ENCODE measurements around the gene NATD1. TPM values are rescaled to one million over a fixed set of nuclear protein-coding genes. Genes with fewer than 3 reads are reported as not detected.

NATD1 gene
- total RNA-seq, 5 donors from 2014 or later (not counting 1 experiment from before 2014, with no cell fraction given), result 7.2 to 11.1 (median 9.6) TPM

DNA sequence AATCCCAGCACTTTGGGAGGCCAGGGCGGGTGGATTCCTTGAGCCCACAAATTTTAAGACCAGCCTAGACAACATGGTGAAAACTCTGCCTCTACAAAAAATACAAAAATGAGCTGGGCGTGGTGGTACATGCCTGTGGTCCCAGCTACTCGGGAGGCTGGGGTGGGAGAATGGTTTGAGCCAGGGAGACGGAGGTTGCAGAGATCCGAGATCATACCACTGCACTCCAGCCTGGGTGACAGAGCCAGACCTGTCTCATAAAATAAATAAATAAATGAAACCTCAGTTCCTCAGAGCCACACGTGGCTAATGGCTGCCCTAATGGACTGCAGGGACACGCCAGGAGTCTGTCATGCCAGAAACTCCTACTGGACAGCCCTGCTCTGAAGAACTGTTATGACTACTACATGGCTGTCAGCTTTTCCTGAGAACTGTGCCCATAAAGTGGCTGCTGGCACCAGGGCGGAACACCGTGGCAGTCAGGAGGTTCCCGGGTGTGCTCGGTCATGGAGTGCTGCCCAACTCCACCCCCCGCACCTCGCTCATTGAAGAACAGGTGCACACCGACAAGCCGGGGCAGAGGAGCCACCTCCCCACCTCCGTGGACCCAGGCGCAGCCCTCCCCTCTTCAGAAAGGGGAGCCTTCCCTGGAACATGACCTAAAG, 43.6 kb downstream of the NATD1 start:
- 96% methylated on average over 13 of the region's 17 CpGs for WGBS (ENCODE audit: insufficient coverage)
- Histone ChIP-seq H3K36me3 (ENCODE audit: control insufficient read depth in 2 of 2, extremely low read depth in 1 of 2, insufficient read depth in 1 of 2, low read length in 1 of 2) (peaks cover 5 to 25% of the 10 kb centered on the region in 2 donors), H3K4me3 (ENCODE audit: control insufficient read depth in 1 of 2, extremely low read depth in 1 of 2, low read length in 1 of 2) (no peak overlapping the region), H3K9me3 (no peaks in the 10 kb centered on the region), H3K27me3 (replicated peaks in 1 of 2; ENCODE audit: control insufficient read depth in 2 of 2, extremely low read depth in 1 of 2, insufficient read depth in 2 of 2, low read length in 1 of 2) (no peaks in the 10 kb centered on the region), H3K4me1 (ENCODE audit: control insufficient read depth in 1 of 2, extremely low read depth in 1 of 2, insufficient read depth in 2 of 2, low read length in 2 of 2) (peaks cover 17 to 44% of the 10 kb centered on the region in 2 experiments), H3K27ac (ENCODE audit: low read length) (no peak overlapping the region)
- DNase-seq, result no peak
- CTCF ChIA-PET, result no interaction called here
- POLR2A ChIA-PET, result no interaction called here
- H3K9me3 Mint-ChIP-seq, result no peaks in the 10 kb centered on the region
- no peak for ATAC-seq (replicated peaks in 1 of 4)
- no peak overlapping the region for H3K4me3 Mint-ChIP-seq
- no peaks in the 10 kb centered on the region for H3K27me3 Mint-ChIP-seq
- peaks cover 46 to 67% (median 65%) of the 10 kb centered on the region in 3 donors for H3K4me1 Mint-ChIP-seq
- H3K27ac Mint-ChIP-seq, result no peak overlapping the region
- peaks cover 8% of the 10 kb centered on the region for H3K36me3 Mint-ChIP-seq

DNA sequence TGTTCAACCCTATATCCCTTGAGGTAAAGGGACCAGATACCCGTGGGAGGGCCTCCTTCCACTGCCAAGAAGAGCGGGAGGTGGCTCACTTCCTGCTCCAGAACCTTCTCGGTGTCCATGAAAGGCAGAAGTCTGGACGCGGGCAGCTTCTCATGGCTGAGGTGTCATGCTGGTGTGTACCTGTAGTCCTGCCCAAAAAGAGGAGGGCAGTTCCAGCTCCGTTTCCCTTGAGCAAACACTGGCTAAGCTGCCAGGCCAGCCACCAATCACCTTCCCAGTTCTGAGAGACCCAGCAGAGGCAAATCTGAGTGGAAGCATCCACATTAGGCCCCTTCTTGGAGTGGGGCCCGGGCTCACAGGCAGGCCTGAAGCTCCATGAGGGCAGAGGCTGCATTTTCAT, 44.9 kb downstream of the NATD1 start:
- Mint-ChIP-seq H3K27ac (no peak overlapping the region), H3K9me3 (no peaks in the 10 kb centered on the region), H3K4me1 (peaks cover 49 to 67% (median 66%) of the 10 kb centered on the region in 3 donors), H3K36me3 (peaks cover 8% of the 10 kb centered on the region), H3K27me3 (no peaks in the 10 kb centered on the region), H3K4me3 (no peak overlapping the region)
- DNase-seq, result no peak
- peaks cover 5 to 25% of the 10 kb centered on the region in 2 donors for H3K36me3 ChIP-seq (ENCODE audit: control insufficient read depth in 2 of 2, extremely low read depth in 1 of 2, insufficient read depth in 1 of 2, low read length in 1 of 2)
- H3K4me1 ChIP-seq (ENCODE audit: control insufficient read depth in 1 of 2, extremely low read depth in 1 of 2, insufficient read depth in 2 of 2, low read length in 2 of 2), result peaks cover 16 to 41% of the 10 kb centered on the region in 2 experiments
- ATAC-seq (replicated peaks in 1 of 4), result no peak
- CTCF ChIA-PET, result no interaction called here
- POLR2A ChIA-PET, result no interaction called here
- WGBS (ENCODE audit: insufficient coverage), result 100% methylated on average over 2 of the region's 7 CpGs
- H3K27ac ChIP-seq (ENCODE audit: low read length), result no peak overlapping the region
- H3K27me3 ChIP-seq (replicated peaks in 1 of 2; ENCODE audit: control insufficient read depth in 2 of 2, extremely low read depth in 1 of 2, insufficient read depth in 2 of 2, low read length in 1 of 2), result no peaks in the 10 kb centered on the region
- no peak overlapping the region for H3K4me3 ChIP-seq (ENCODE audit: control insufficient read depth in 1 of 2, extremely low read depth in 1 of 2, low read length in 1 of 2)
- H3K9me3 ChIP-seq, result no peaks in the 10 kb centered on the region

DNA sequence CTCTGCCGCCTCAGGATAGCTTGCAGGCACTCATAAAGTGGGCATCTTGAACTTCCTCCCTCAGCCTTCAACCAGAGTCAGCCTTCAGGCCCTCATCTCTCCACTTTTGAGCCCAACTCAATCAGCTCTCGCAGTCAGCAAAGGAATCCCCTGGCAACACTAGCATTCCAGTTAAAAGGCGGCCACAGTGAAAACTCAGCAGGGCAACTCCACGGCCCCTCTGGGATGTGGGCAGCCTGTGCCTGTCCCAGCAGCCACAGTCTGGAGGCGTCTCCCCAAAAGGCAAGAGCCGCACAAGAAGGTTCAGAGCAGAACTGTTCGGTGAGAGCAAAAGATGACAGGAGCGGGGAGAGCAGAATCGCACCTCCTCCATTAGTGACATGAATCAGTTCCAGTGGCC, 48.3 kb downstream of the NATD1 start:
- DNase-seq (no peak), ATAC-seq (replicated peaks in 1 of 4) (no peak)
- H3K27ac ChIP-seq (ENCODE audit: low read length), result no peak overlapping the region
- Mint-ChIP-seq H3K27ac (peak overlapping the region in 1 of 2 donors; percentile 39), H3K27me3 (no peaks in the 10 kb centered on the region), H3K4me1 (peaks cover 35 to 53% (median 48%) of the 10 kb centered on the region in 3 donors), H3K4me3 (no peak overlapping the region), H3K9me3 (no peaks in the 10 kb centered on the region), H3K36me3 (peaks cover 3% of the 10 kb centered on the region)
- no peaks in the 10 kb centered on the region for H3K9me3 ChIP-seq
- H3K4me1 ChIP-seq (ENCODE audit: control insufficient read depth in 1 of 2, extremely low read depth in 1 of 2, insufficient read depth in 2 of 2, low read length in 2 of 2), result peaks cover 0 to 20% of the 10 kb centered on the region in 2 experiments
- ChIA-PET POLR2A (no interaction called here), CTCF (no interaction called here)
- WGBS (ENCODE audit: insufficient coverage), result 91% methylated on average over 8 of the region's 9 CpGs
- no peak overlapping the region for H3K4me3 ChIP-seq (ENCODE audit: control insufficient read depth in 1 of 2, extremely low read depth in 1 of 2, low read length in 1 of 2)
- H3K36me3 ChIP-seq (ENCODE audit: control insufficient read depth in 2 of 2, extremely low read depth in 1 of 2, insufficient read depth in 1 of 2, low read length in 1 of 2), result peaks cover 5 to 29% of the 10 kb centered on the region in 2 donors
- no peaks in the 10 kb centered on the region for H3K27me3 ChIP-seq (replicated peaks in 1 of 2; ENCODE audit: control insufficient read depth in 2 of 2, extremely low read depth in 1 of 2, insufficient read depth in 2 of 2, low read length in 1 of 2)

DNA sequence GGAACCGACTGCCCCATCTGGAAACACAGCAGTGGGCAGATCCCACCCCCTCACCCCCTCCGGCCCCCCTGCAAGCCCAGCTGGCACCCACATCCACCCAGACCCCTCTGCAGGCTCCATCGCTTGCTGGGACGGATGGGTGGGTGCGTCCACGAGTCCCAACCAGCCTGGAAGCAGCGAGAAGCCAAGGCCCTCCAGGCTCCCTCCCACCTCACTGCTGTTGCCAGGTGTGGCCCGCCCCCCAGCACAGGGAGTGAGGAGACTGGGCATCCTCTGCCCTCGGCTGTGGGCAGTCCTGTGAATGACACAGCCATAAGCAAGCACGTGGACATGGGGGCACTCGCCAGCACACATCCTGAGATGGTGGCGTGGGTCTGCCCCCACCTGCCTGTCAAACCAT, 50.7 kb downstream of the NATD1 start:
- Histone ChIP-seq H3K27me3 (replicated peaks in 1 of 2; ENCODE audit: control insufficient read depth in 2 of 2, extremely low read depth in 1 of 2, insufficient read depth in 2 of 2, low read length in 1 of 2) (no peaks in the 10 kb centered on the region), H3K36me3 (ENCODE audit: control insufficient read depth in 2 of 2, extremely low read depth in 1 of 2, insufficient read depth in 1 of 2, low read length in 1 of 2) (peaks cover 16 to 26% of the 10 kb centered on the region in 2 donors), H3K27ac (ENCODE audit: low read length) (no peak overlapping the region), H3K9me3 (no peaks in the 10 kb centered on the region), H3K4me3 (ENCODE audit: control insufficient read depth in 1 of 2, extremely low read depth in 1 of 2, low read length in 1 of 2) (no peak overlapping the region), H3K4me1 (ENCODE audit: control insufficient read depth in 1 of 2, extremely low read depth in 1 of 2, insufficient read depth in 2 of 2, low read length in 2 of 2) (peaks cover 0 to 24% of the 10 kb centered on the region in 2 experiments)
- H3K9me3 Mint-ChIP-seq, result no peaks in the 10 kb centered on the region
- no peak overlapping the region for H3K4me3 Mint-ChIP-seq
- peaks cover 10% of the 10 kb centered on the region for H3K36me3 Mint-ChIP-seq
- POLR2A ChIA-PET, result no interaction called here
- no peak for ATAC-seq (replicated peaks in 1 of 4)
- CTCF ChIA-PET, result no interaction called here
- 87% methylated on average over 9 of the region's 12 CpGs for WGBS (ENCODE audit: insufficient coverage)
- H3K4me1 Mint-ChIP-seq, result peaks cover 35 to 48% (median 47%) of the 10 kb centered on the region in 3 donors
- DNase-seq, result no peak
- H3K27ac Mint-ChIP-seq, result no peak overlapping the region
- H3K27me3 Mint-ChIP-seq, result no peaks in the 10 kb centered on the region

DNA sequence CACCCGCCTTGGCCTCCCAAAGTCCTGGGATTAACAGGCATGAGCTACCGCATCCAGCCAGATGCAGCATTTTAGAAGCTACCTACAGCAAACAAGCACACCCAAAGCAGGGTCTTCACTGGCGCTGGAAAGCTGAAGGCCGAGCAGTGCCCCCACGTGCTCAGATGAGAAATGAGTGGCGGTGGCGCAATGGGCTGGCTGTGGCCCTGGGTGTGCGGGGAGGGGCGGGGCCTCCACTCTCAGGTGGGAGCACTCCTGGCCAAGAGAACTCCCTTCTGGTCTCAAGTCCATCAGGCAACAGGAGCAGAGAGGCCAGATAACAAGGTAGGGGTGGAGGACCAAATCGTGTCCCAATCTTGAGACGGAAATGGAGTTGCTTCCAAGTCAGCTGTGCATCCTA, 51.3 kb downstream of the NATD1 start:
- H3K4me1 ChIP-seq (ENCODE audit: control insufficient read depth in 1 of 2, extremely low read depth in 1 of 2, insufficient read depth in 2 of 2, low read length in 2 of 2), result peaks cover 0 to 24% of the 10 kb centered on the region in 2 experiments
- peaks cover 18 to 33% of the 10 kb centered on the region in 2 donors for H3K36me3 ChIP-seq (ENCODE audit: control insufficient read depth in 2 of 2, extremely low read depth in 1 of 2, insufficient read depth in 1 of 2, low read length in 1 of 2)
- no peaks in the 10 kb centered on the region for H3K9me3 ChIP-seq
- no peak overlapping the region for H3K27ac ChIP-seq (ENCODE audit: low read length)
- no peak overlapping the region for H3K27ac Mint-ChIP-seq
- no peak overlapping the region for H3K4me3 ChIP-seq (ENCODE audit: control insufficient read depth in 1 of 2, extremely low read depth in 1 of 2, low read length in 1 of 2)
- no peaks in the 10 kb centered on the region for H3K9me3 Mint-ChIP-seq
- peaks cover 35 to 47% (median 43%) of the 10 kb centered on the region in 3 donors for H3K4me1 Mint-ChIP-seq
- H3K36me3 Mint-ChIP-seq, result peaks cover 16% of the 10 kb centered on the region
- ChIA-PET POLR2A (no interaction called here), CTCF (no interaction called here)
- no peak for ATAC-seq (replicated peaks in 1 of 4)
- no peaks in the 10 kb centered on the region for H3K27me3 ChIP-seq (replicated peaks in 1 of 2; ENCODE audit: control insufficient read depth in 2 of 2, extremely low read depth in 1 of 2, insufficient read depth in 2 of 2, low read length in 1 of 2)
- DNase-seq, result no peak
- 100% methylated on average over 10 of the region's 11 CpGs for WGBS (ENCODE audit: insufficient coverage)
- H3K27me3 Mint-ChIP-seq, result no peaks in the 10 kb centered on the region
- no peak overlapping the region for H3K4me3 Mint-ChIP-seq

DNA sequence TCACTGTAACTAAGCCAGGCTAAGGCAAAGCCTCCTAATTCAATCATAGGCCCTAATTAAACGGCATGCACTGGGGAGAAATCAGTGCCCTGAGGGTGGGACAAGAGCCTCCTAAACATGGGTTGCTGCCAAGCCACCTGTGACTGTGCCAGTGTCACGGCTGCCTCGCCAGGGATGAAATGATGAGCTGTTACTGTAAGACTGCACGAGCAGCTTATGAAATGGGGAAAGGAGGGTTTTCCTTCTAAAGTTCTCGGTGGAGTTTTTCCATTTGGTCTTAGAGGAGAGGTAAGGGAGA, 52.0 kb downstream of the NATD1 start:
- ATAC-seq (replicated peaks in 1 of 4), result no peak
- H3K9me3 Mint-ChIP-seq, result no peaks in the 10 kb centered on the region
- H3K27me3 ChIP-seq (replicated peaks in 1 of 2; ENCODE audit: control insufficient read depth in 2 of 2, extremely low read depth in 1 of 2, insufficient read depth in 2 of 2, low read length in 1 of 2), result no peaks in the 10 kb centered on the region
- peaks cover 18 to 35% of the 10 kb centered on the region in 2 donors for H3K36me3 ChIP-seq (ENCODE audit: control insufficient read depth in 2 of 2, extremely low read depth in 1 of 2, insufficient read depth in 1 of 2, low read length in 1 of 2)
- H3K9me3 ChIP-seq, result no peaks in the 10 kb centered on the region
- peaks cover 35 to 45% (median 42%) of the 10 kb centered on the region in 3 donors for H3K4me1 Mint-ChIP-seq
- CTCF ChIA-PET, result no interaction called here
- H3K27ac Mint-ChIP-seq, result no peak overlapping the region
- H3K4me1 ChIP-seq (ENCODE audit: control insufficient read depth in 1 of 2, extremely low read depth in 1 of 2, insufficient read depth in 2 of 2, low read length in 2 of 2), result peaks cover 0 to 24% of the 10 kb centered on the region in 2 experiments
- no peak overlapping the region for H3K4me3 ChIP-seq (ENCODE audit: control insufficient read depth in 1 of 2, extremely low read depth in 1 of 2, low read length in 1 of 2)
- POLR2A ChIA-PET, result no interaction called here
- no peak overlapping the region for H3K27ac ChIP-seq (ENCODE audit: low read length)
- peaks cover 20% of the 10 kb centered on the region for H3K36me3 Mint-ChIP-seq
- H3K4me3 Mint-ChIP-seq, result no peak overlapping the region
- no peaks in the 10 kb centered on the region for H3K27me3 Mint-ChIP-seq
- DNase-seq, result no peak
- WGBS (ENCODE audit: insufficient coverage), result 86% methylated on average over 5 of the region's 5 CpGs

All from T-cell (primary cell).